22Rv1 (cell line): Measurements from ENCODE around the gene SUGCT.

Experiments
- H3K27ac ChIP-seq: fragments of 450-650 bp; 2 replicates; pipeline ENCODE4 v1.5.1; 2017
- CTCF ChIP-seq: fragments of 450-650 bp; IDR thresholded peaks from 2 replicates; pipeline ENCODE4 v1.5.1; 2017; ENCODE audit warnings: mild to moderate bottlenecking
- ZFX ChIP-seq: fragments of 450-650 bp; IDR thresholded peaks from 2 replicates; pipeline ENCODE4 v1.6.1; 2017; ENCODE audit warnings: antibody characterized with exemption, borderline replicate concordance

SUGCT gene

GRCh38 chr7:40509287-40509996, 374.6 kb downstream of the SUGCT start:
- TF ChIP-seq CTCF (no peak), ZFX (no peak)
- H3K27ac ChIP-seq, result no peak overlapping the region

- H3K27ac ChIP-seq, result no peak overlapping the region
- TF ChIP-seq CTCF (no peak), ZFX (no peak)
Measured at GRCh38 chr7:40516376-40516775, 381.6 kb downstream of the SUGCT start.

GRCh38 chr7:40519009-40519408, 384.2 kb downstream of the SUGCT start:
- H3K27ac ChIP-seq, result no peak overlapping the region
- TF ChIP-seq ZFX (no peak), CTCF (no peak)

- TF ChIP-seq ZFX (no peak), CTCF (no peak)
- H3K27ac ChIP-seq, result no peak overlapping the region
Measured at GRCh38 chr7:40520986-40521738, 386.4 kb downstream of the SUGCT start.

- no peak overlapping the region for H3K27ac ChIP-seq
- TF ChIP-seq ZFX (no peak), CTCF (no peak)
Measured at GRCh38 chr7:40525764-40526163, 391.0 kb downstream of the SUGCT start.

- no peak overlapping the region for H3K27ac ChIP-seq
- TF ChIP-seq ZFX (no peak), CTCF (no peak)
Measured at GRCh38 chr7:40526951-40527715, 392.3 kb downstream of the SUGCT start.
